IMR-90 (cell line): ENCODE results near the gene MEIS1. TPM values are rescaled to one million over a fixed set of nuclear protein-coding genes. Genes with fewer than 3 reads are reported as not detected.

Source experiments
- ATAC-seq: fragments of 200-7000 bp; cut with Tn5 transposase; 2 replicates; pipeline ENCODE4 v1.9.1; 2020; ENCODE audit warnings: low read depth, mild to moderate bottlenecking, moderate library complexity
- Bru-seq: library from RNA; stranded (reverse); fragments of 400-500 nt; gene quantifications from one replicate; lab custom pipeline; 2021; lab: Mats Ljungman, UMichigan
- BruChase-seq, 2 experiments: library from RNA; stranded (reverse); fragments of 400-500 nt; gene quantifications; one replicate each; lab custom pipeline; 2021; lab: Mats Ljungman, UMichigan
- BruUV-seq: library from RNA; stranded (reverse); fragments of 400-500 nt; replicated peaks from 2 replicates; lab custom pipeline; 2021; lab: Mats Ljungman, UMichigan
- CTCF ChIA-PET: fragments of 300-600 bp; formaldehyde crosslinking; extraction: SDS; loops from one replicate; lab custom pipeline; 2021; ENCODE audit warnings: antibody characterized with exemption; lab: Yijun Ruan, JAX
- POLR2A ChIA-PET: fragments of 300-600 bp; sonication (Branson Sonifier 250); formaldehyde crosslinking; loops from one replicate; lab custom pipeline; 2022; ENCODE audit warnings: antibody characterized with exemption; ENCODE audit not compliant: unreplicated experiment; lab: Charles Lee
- DNase-seq: peaks from one replicate; pipeline ENCODE4 v3.0.0; 2013
- H2AFZ ChIP-seq: replicated peaks from 2 replicates; pipeline ENCODE3; 2013; ENCODE audit warnings: low read length, mild to moderate bottlenecking; ENCODE audit not compliant: poor library complexity
- H2AK5ac ChIP-seq: 2 replicates; pipeline ENCODE4 v1.6.1; 2013; ENCODE audit warnings: low read depth, low read length, inconsistent platforms
- H2AK9ac ChIP-seq: replicated peaks from 2 replicates; pipeline ENCODE3; 2013; ENCODE audit warnings: mild to moderate bottlenecking, low read depth, low read length, moderate library complexity; ENCODE audit not compliant: poor library complexity
- H2BK120ac ChIP-seq: 2 replicates; pipeline ENCODE4 v1.6.1; 2013; ENCODE audit warnings: low read depth, low read length, inconsistent platforms
- H2BK15ac ChIP-seq: 3 replicates; pipeline ENCODE4 v1.6.1; 2013; ENCODE audit warnings: low read depth, low read length, inconsistent platforms
- H2BK20ac ChIP-seq: 2 replicates; pipeline ENCODE4 v1.6.1; 2013; ENCODE audit warnings: low read depth, mild to moderate bottlenecking, inconsistent platforms, low read length, moderate library complexity
- H2BK5ac ChIP-seq: 2 replicates; pipeline ENCODE4 v1.6.1; 2013; ENCODE audit warnings: mild to moderate bottlenecking, low read depth, low read length, inconsistent platforms; ENCODE audit not compliant: poor library complexity, severe bottlenecking
- H3K14ac ChIP-seq: replicated peaks from 2 replicates; pipeline ENCODE4 v1.6.1; 2013; ENCODE audit warnings: low read depth, low read length, inconsistent platforms
- H3K18ac ChIP-seq: 2 replicates; pipeline ENCODE4 v1.6.1; 2013; ENCODE audit warnings: low read depth, low read length, control low read depth
- H3K23ac ChIP-seq: 2 replicates; pipeline ENCODE4 v1.6.1; 2013; ENCODE audit warnings: low read depth, low read length, inconsistent platforms
- H3K27ac ChIP-seq: 2 replicates; pipeline ENCODE4 v1.5.1; 2013; ENCODE audit warnings: mild to moderate bottlenecking, control low read depth, low read length; ENCODE audit not compliant: insufficient read depth
- H3K27me3 ChIP-seq: 2 replicates; pipeline ENCODE4 v1.6.1; 2013; ENCODE audit warnings: low read length; ENCODE audit not compliant: control insufficient read depth, insufficient read depth
- H3K36me3 ChIP-seq: 2 replicates; pipeline ENCODE4 v1.6.1; 2013; ENCODE audit warnings: low read length, mixed read lengths; ENCODE audit not compliant: control insufficient read depth, insufficient read depth
- H3K4ac ChIP-seq: 2 replicates; pipeline ENCODE4 v1.6.1; 2013; ENCODE audit warnings: low read depth, low read length, inconsistent platforms
- H3K4me1 ChIP-seq: 2 replicates; pipeline ENCODE4 v1.6.1; 2013; ENCODE audit warnings: low read length, mixed read lengths; ENCODE audit not compliant: control insufficient read depth, insufficient read depth
- H3K4me2 ChIP-seq: 2 replicates; pipeline ENCODE4 v1.6.1; 2013; ENCODE audit warnings: low read depth, mild to moderate bottlenecking, control low read depth, low read length, moderate library complexity
- H3K4me3 ChIP-seq: 2 replicates; pipeline ENCODE4 v1.5.1; 2013; ENCODE audit warnings: low read depth, mild to moderate bottlenecking, control low read depth, low read length, moderate library complexity; ENCODE audit not compliant: insufficient read depth
- H3K56ac ChIP-seq: 2 replicates; pipeline ENCODE4 v1.6.1; 2013; ENCODE audit warnings: low read length, inconsistent platforms; ENCODE audit not compliant: insufficient read depth; ENCODE audit errors: extremely low read depth
- H3K79me1 ChIP-seq, 2 experiments: 2 replicates each; pipeline ENCODE4 v1.6.1; 2013; ENCODE audit warnings: low read length in 2 of 2, inconsistent platforms in 1 of 2, low read depth in 1 of 2
- H3K9ac ChIP-seq: 2 replicates; pipeline ENCODE4 v1.6.1; 2013; ENCODE audit warnings: low read depth, low read length, control low read depth
- H3K9me1 ChIP-seq: 2 replicates; pipeline ENCODE4 v1.6.1; 2013; ENCODE audit warnings: low read length, inconsistent platforms; ENCODE audit not compliant: insufficient read depth
- H3K9me3 ChIP-seq: 2 replicates; pipeline ENCODE4 v1.6.1; 2013; ENCODE audit warnings: low read length; ENCODE audit not compliant: control insufficient read depth, insufficient read depth
- H4K20me1 ChIP-seq: 2 replicates; pipeline ENCODE4 v1.6.1; 2013; ENCODE audit warnings: low read length, inconsistent platforms; ENCODE audit not compliant: insufficient read depth
- H4K5ac ChIP-seq: 2 replicates; pipeline ENCODE4 v1.6.1; 2013; ENCODE audit warnings: mild to moderate bottlenecking, low read depth, low read length, control low read depth
- H4K8ac ChIP-seq, 2 experiments: 2 replicates each; pipeline ENCODE4 v1.6.1; 2013; ENCODE audit warnings: low read depth in 2 of 2, low read length in 2 of 2, control low read depth in 1 of 2, inconsistent platforms in 1 of 2
- H4K91ac ChIP-seq: 2 replicates; pipeline ENCODE4 v1.6.1; 2013; ENCODE audit warnings: low read depth, low read length, inconsistent platforms; ENCODE audit not compliant: insufficient read depth
- CEBPB ChIP-seq: IDR thresholded peaks from 2 replicates; pipeline ENCODE4 v1.6.1; 2012; ENCODE audit warnings: low read depth, low read length, improper control_type of control experiment
- FOS ChIP-seq: fragments of 150-350 bp; IDR thresholded peaks from 2 replicates; pipeline ENCODE4 v1.6.1; 2016; ENCODE audit warnings: low read depth, low read length
- MXI1 ChIP-seq: IDR thresholded peaks from 2 replicates; pipeline ENCODE4 v1.6.1; 2012; ENCODE audit warnings: low read depth, mild to moderate bottlenecking, low read length, moderate library complexity, borderline replicate concordance
- POLR2A ChIP-seq: IDR thresholded peaks from 2 replicates; pipeline ENCODE4 v1.6.1; 2012; ENCODE audit warnings: mild to moderate bottlenecking, low read depth, low read length
- RAD21 ChIP-seq: IDR thresholded peaks from 2 replicates; pipeline ENCODE4 v1.6.1; 2012; ENCODE audit warnings: low read length, improper control_type of control experiment
- SMC3 ChIP-seq: fragments of 150-350 bp; IDR thresholded peaks from 2 replicates; pipeline ENCODE4 v1.6.1; 2016; ENCODE audit warnings: low read depth, mild to moderate bottlenecking, antibody characterized with exemption, low read length, moderate library complexity
- WGBS, 2 experiments: methylation state at CpG; one replicate each; pipeline versions ENCODE4 v1.1.5 to v1.1.7; 2013; ENCODE audit warnings: missing lambda C conversion rate in 2 of 2; ENCODE audit not compliant: insufficient read length in 1 of 2; ENCODE audit errors: extremely low coverage in 2 of 2; 5-methylcytosine and 5-hydroxymethylcytosine counted together
- dilution Hi-C: fragments of 300-500 bp; cut with HindIII; formaldehyde crosslinking; loops from one replicate; pipeline ENCODE4 v1.14.3; 2018; ENCODE audit warnings: low sequenced_read_pairs; ENCODE audit not compliant: unreplicated experiment
- in situ Hi-C: fragments of 300-500 bp; cut with MboI; formaldehyde crosslinking; loops from 3 replicates; pipeline ENCODE4 v1.14.3; 2019; ENCODE audit warnings: low sequenced_read_pairs, inconsistent platforms, mixed read lengths
- intact Hi-C: fragments of 100-400 bp; cut with micrococcal nuclease; formaldehyde crosslinking; loops from 2 replicates; pipeline ENCODE4 v1.10.0; 2022
- long read RNA-seq: library from polyadenylated mRNA; unstranded; transcript quantifications from one replicate; pipeline ENCODE4 v2.0.0, GENCODE V29; 2021; ENCODE audit not compliant: unreplicated experiment
- polyA plus RNA-seq, 3 experiments: library from polyadenylated mRNA; depleted of rRNA; stranded (reverse); fragments of >200 nt; gene quantifications; 2 replicates each; pipeline ENCODE4 v1.2.3, GENCODE V29; 2012; ENCODE audit warnings: low replicate concordance in 1 of 3
- total RNA-seq: library from RNA; depleted of rRNA; stranded (reverse); fragments of >200 nt; gene quantifications from 2 replicates; pipeline ENCODE4 v1.2.3, GENCODE V29; 2012; rRNA removed
- TF ChIP-seq, protein P1 (sequence below): conservative IDR thresholded peaks from 2 replicates; pipeline ENCODE4 v1.5.1; 2012; ENCODE audit warnings: mild to moderate bottlenecking, low read depth, low read length, improper control_type of control experiment
- TF ChIP-seq, protein P2 (sequence below): fragments of 150-350 bp; IDR thresholded peaks from 2 replicates; pipeline ENCODE4 v1.6.1; 2016; ENCODE audit warnings: low read depth, mild to moderate bottlenecking, low read length, moderate library complexity, borderline replicate concordance
- TF ChIP-seq, protein P3 (sequence below): fragments of 150-350 bp; IDR thresholded peaks from 2 replicates; pipeline ENCODE4 v1.6.1; 2017; ENCODE audit warnings: mild to moderate bottlenecking, antibody characterized with exemption, low read length, low read depth

MEIS1 gene
- total RNA-seq, result 157 and 209 TPM in 2 replicates
- 51.8 and 54.4 TPM in 2 replicates for polyA plus RNA-seq (2012; rRNA removed)
- 14.0 and 21.0 TPM in 2 replicates for polyA plus RNA-seq (2012; cell fraction: cytosol; rRNA removed)
- 81.4 and 209 TPM in 2 replicates for polyA plus RNA-seq (2012; cell fraction: nucleus; rRNA removed; ENCODE audit: low replicate concordance)
- percentile 99 among the genes with signal in this experiment for Bru-seq, nascent RNA
- percentile 90 among the genes with signal in this experiment for BruChase-seq, experiment 1, labeled RNA remaining after a 6-hour chase
- BruChase-seq, experiment 2, labeled RNA remaining after a 2-hour chase, result percentile 97 among the genes with signal in this experiment
- long read RNA-seq, full-length matches to known transcripts, result 9 of 51 reads
- long read RNA-seq, partial matches to known transcripts, result 23 of 51 reads
- long read RNA-seq, other reads (novel, unspliced or antisense), result 19 of 51 reads

GRCh38 chr2:66434679-66435548 lies at the start of gene MEIS1:
MEIS1 (plus strand) TSS chr2:66435125; CDS start chr2:66435857, 732 bp downstream.
- ATAC-seq (peak; percentile 50), DNase-seq (peak; percentile 100)
- H2BK15ac ChIP-seq, result peak within 1 kb of the TSS; percentile 21; the same call in 1 of the 3 replicates
- H3K4me1 ChIP-seq, result peaks cover 5% of the 10 kb centered on the region; the same call in 1 of the 2 replicates
- peaks cover 6% of the 10 kb centered on the region; the same call in 1 of the 2 replicates for H4K20me1 ChIP-seq
- peak within 1 kb of the TSS; percentile 13; the same call in 1 of the 2 replicates for H2AK5ac ChIP-seq
- H3K14ac ChIP-seq, result peak within 1 kb of the TSS; percentile 87
- peak within 1 kb of the TSS; percentile 80 for H2AFZ ChIP-seq
- H3K18ac ChIP-seq, result peak within 1 kb of the TSS; percentile 80
- in situ Hi-C loops (loop anchor here (5.0 to 25.0 kb wide), 5 partner anchors 410 to 1602 kb away; no protein-coding TSS in a partner anchor), dilution Hi-C loops (loop anchor here (25.0 kb wide), 1 partner anchor 777 kb away; no protein-coding TSS in a partner anchor), intact Hi-C loops (loop anchor here (1.0 to 5.0 kb wide), 7 partner anchors 140 to 1406 kb away; partner anchors contain the start of gene ETAA1)
- peak within 1 kb of the TSS; percentile 74 for H3K4me2 ChIP-seq
- WGBS, 2 experiments, result 0% methylated on average over 14 of the region's 38 CpGs; no CpG with 5 or more reads in 1 of the 2 experiments
- H4K8ac ChIP-seq, result peak within 1 kb of the TSS; percentile 81 to 83; a peak in 3 of 4 replicates
- H4K91ac ChIP-seq, result peak within 1 kb of the TSS; percentile 91
- H3K27me3 ChIP-seq, result no peaks in the 10 kb centered on the region
- ChIA-PET POLR2A (interaction anchor here (0.6 to 2.1 kb wide), 14 partner anchors 10 to 1910 kb away, joined by 3 to 21 read pairs (median 4); no protein-coding TSS in a partner anchor), CTCF (interaction anchor here (0.6 to 0.7 kb wide), 4 partner anchors 799 to 1592 kb away, joined by 3 to 6 read pairs (median 4); no protein-coding TSS in a partner anchor)
- H3K4ac ChIP-seq, result peak within 1 kb of the TSS; percentile 91
- peaks cover 24% of the 10 kb centered on the region for H3K36me3 ChIP-seq
- H3K79me1 ChIP-seq, result peaks cover 5 to 18% of the 10 kb centered on the region in 2 experiments; a peak in 1 of 4 replicates
- H3K9me1 ChIP-seq, result no peaks in the 10 kb centered on the region
- peak within 1 kb of the TSS; percentile 99 for H3K56ac ChIP-seq
- no peaks in the 10 kb centered on the region for H3K9me3 ChIP-seq
- H2BK5ac ChIP-seq, result peak within 1 kb of the TSS; percentile 98
- H2BK20ac ChIP-seq, result peak within 1 kb of the TSS; percentile 28; the same call in 1 of the 2 replicates
- peak within 1 kb of the TSS; percentile 99 for H3K23ac ChIP-seq
- peak within 1 kb of the TSS; percentile 99 for H3K27ac ChIP-seq
- H2AK9ac ChIP-seq, result peak within 1 kb of the TSS; percentile 91
- peak within 1 kb of the TSS; percentile 99 for H3K4me3 ChIP-seq
- peak within 1 kb of the TSS; percentile 70 for H4K5ac ChIP-seq
- peak within 1 kb of the TSS; percentile 100 for H3K9ac ChIP-seq
- peak within 1 kb of the TSS; percentile 73 for H2BK120ac ChIP-seq
- BruUV-seq, result TSS peak; percentile 86
- TF ChIP-seq POLR2A, result peak; percentile 99
- peak; percentile 98 for TF ChIP-seq CEBPB
- TF ChIP-seq, protein P1, sequence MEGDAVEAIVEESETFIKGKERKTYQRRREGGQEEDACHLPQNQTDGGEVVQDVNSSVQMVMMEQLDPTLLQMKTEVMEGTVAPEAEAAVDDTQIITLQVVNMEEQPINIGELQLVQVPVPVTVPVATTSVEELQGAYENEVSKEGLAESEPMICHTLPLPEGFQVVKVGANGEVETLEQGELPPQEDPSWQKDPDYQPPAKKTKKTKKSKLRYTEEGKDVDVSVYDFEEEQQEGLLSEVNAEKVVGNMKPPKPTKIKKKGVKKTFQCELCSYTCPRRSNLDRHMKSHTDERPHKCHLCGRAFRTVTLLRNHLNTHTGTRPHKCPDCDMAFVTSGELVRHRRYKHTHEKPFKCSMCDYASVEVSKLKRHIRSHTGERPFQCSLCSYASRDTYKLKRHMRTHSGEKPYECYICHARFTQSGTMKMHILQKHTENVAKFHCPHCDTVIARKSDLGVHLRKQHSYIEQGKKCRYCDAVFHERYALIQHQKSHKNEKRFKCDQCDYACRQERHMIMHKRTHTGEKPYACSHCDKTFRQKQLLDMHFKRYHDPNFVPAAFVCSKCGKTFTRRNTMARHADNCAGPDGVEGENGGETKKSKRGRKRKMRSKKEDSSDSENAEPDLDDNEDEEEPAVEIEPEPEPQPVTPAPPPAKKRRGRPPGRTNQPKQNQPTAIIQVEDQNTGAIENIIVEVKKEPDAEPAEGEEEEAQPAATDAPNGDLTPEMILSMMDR, result no peak
- TF ChIP-seq, protein P2, sequence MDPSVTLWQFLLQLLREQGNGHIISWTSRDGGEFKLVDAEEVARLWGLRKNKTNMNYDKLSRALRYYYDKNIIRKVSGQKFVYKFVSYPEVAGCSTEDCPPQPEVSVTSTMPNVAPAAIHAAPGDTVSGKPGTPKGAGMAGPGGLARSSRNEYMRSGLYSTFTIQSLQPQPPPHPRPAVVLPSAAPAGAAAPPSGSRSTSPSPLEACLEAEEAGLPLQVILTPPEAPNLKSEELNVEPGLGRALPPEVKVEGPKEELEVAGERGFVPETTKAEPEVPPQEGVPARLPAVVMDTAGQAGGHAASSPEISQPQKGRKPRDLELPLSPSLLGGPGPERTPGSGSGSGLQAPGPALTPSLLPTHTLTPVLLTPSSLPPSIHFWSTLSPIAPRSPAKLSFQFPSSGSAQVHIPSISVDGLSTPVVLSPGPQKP, result 0 out of 2 replicates have a peak, but pooled peaks have one; percentile 46
- peak; percentile 10 for TF ChIP-seq RAD21
- TF ChIP-seq, protein P3, sequence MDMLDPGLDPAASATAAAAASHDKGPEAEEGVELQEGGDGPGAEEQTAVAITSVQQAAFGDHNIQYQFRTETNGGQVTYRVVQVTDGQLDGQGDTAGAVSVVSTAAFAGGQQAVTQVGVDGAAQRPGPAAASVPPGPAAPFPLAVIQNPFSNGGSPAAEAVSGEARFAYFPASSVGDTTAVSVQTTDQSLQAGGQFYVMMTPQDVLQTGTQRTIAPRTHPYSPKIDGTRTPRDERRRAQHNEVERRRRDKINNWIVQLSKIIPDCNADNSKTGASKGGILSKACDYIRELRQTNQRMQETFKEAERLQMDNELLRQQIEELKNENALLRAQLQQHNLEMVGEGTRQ, result no peak
- 0 out of 2 replicates have a peak, but pooled peaks have one; percentile 13 for TF ChIP-seq FOS
- TF ChIP-seq SMC3, result no peak
- TF ChIP-seq MXI1, result peak; percentile 70
